Erythroblast (primary cell): ENCODE results near the gene NKX1-2.

Experiments
- GATA1 ChIP-seq: IDR thresholded peaks from 2 replicates; pipeline ENCODE4 v1.6.1; 2011; ENCODE audit warnings: low read depth, mild to moderate bottlenecking, control low read depth, low read length, moderate library complexity
- POLR2A ChIP-seq: IDR thresholded peaks from 2 replicates; pipeline ENCODE4 v1.6.1; 2011; ENCODE audit warnings: mild to moderate bottlenecking, low read length

GRCh38 chr10:124407456-124407855, 42.4 kb downstream of the NKX1-2 start:
- TF ChIP-seq POLR2A (no peak), GATA1 (no peak)
